ENCODE results near the gene EPHA8. TPM values are rescaled to one million over a fixed set of nuclear protein-coding genes. Genes with fewer than 3 reads are reported as not detected.

EPHA8 gene
- total and polyA plus RNA-seq, 2 of the 4 experiments (the other 2 are of a cell fraction) = not detected

GRCh38 chr1:22602060-22602740 lies 38.9 kb downstream of the EPHA8 start:
- WGBS, 2 experiments (ENCODE audit: extremely low coverage in 2 of 2, insufficient read length in 1 of 2) = 48% methylated on average over 5 of the region's 18 CpGs; no CpG with 5 or more reads in 1 of the 2 experiments
- Histone ChIP-seq H3K14ac (replicated peaks; ENCODE audit: low read depth, low read length) (no peak overlapping the region), H4K91ac (ENCODE audit: insufficient read depth, low read depth, low read length) (no peak overlapping the region), H3K4ac (ENCODE audit: low read depth, low read length) (no peak overlapping the region), H3K27me3 (ENCODE audit: control insufficient read depth, insufficient read depth, low read length) (peaks cover 57% of the 10 kb centered on the region), H3K9ac (ENCODE audit: low read depth, low read length) (no peak overlapping the region), H4K20me1 (ENCODE audit: insufficient read depth, low read length) (0 out of 2 replicates have a peak, but pooled peaks cover 3% of the 10 kb centered on the region), H4K5ac (ENCODE audit: low read depth, low read length) (no peak overlapping the region), H2BK15ac (ENCODE audit: low read depth, low read length) (no peak overlapping the region), H3K18ac (ENCODE audit: low read depth, low read length) (no peak overlapping the region), H4K8ac (ENCODE audit: low read depth in 2 of 2, low read length in 2 of 2) (no peak overlapping the region), H3K9me3 (ENCODE audit: control insufficient read depth, insufficient read depth, low read length) (no peaks in the 10 kb centered on the region), H3K9me1 (ENCODE audit: insufficient read depth, low read length) (no peaks in the 10 kb centered on the region), H3K36me3 (ENCODE audit: control insufficient read depth, insufficient read depth, low read length) (no peaks in the 10 kb centered on the region), H2BK20ac (ENCODE audit: low read depth, low read length) (no peak overlapping the region), H2AK9ac (replicated peaks; ENCODE audit: low read depth, low read length, poor library complexity) (no peak overlapping the region), H3K4me1 (ENCODE audit: control insufficient read depth, insufficient read depth, low read length) (no peaks in the 10 kb centered on the region), H3K27ac (ENCODE audit: insufficient read depth, low read length) (no peak overlapping the region), H3K4me2 (ENCODE audit: low read depth, low read length) (no peak overlapping the region), H2BK120ac (ENCODE audit: low read depth, low read length) (no peak overlapping the region), H2AK5ac (ENCODE audit: low read depth, low read length) (no peak overlapping the region), H3K23ac (ENCODE audit: low read depth, low read length) (no peak overlapping the region), H3K56ac (ENCODE audit: extremely low read depth, insufficient read depth, low read length) (no peak overlapping the region), H2BK5ac (ENCODE audit: low read depth, low read length, poor library complexity, severe bottlenecking) (no peak overlapping the region), H2AFZ (replicated peaks; ENCODE audit: low read length, poor library complexity) (no peak overlapping the region), H3K4me3 (ENCODE audit: insufficient read depth, low read depth, low read length) (no peak overlapping the region), H3K79me1 (ENCODE audit: low read depth in 1 of 2, low read length in 2 of 2) (no peaks in the 10 kb centered on the region)
- in situ Hi-C loops (cut with MboI; ENCODE audit: low sequenced_read_pairs) = no loop called here
- dilution Hi-C loops (cut with HindIII; ENCODE audit: low sequenced_read_pairs, unreplicated experiment) = no loop called here
- BruUV-seq (replicated peaks) = no TSS peak
- TF ChIP-seq FOS (IDR thresholded peaks at IDR 0.05; ENCODE audit: low read depth, low read length) (no peak), NFE2L2 (IDR thresholded peaks at IDR 0.05; ENCODE audit: low read depth, low read length) (no peak), RCOR1 (IDR thresholded peaks at IDR 0.05; ENCODE audit: insufficient replicate concordance, low read length) (no peak), CHD1 (IDR thresholded peaks at IDR 0.05; ENCODE audit: low read depth, low read length) (no peak), RAD21 (IDR thresholded peaks at IDR 0.05; ENCODE audit: low read length) (no peak), MAZ (IDR thresholded peaks at IDR 0.05; ENCODE audit: borderline replicate concordance, low read depth, low read length) (no peak), USF2 (IDR thresholded peaks at IDR 0.05; ENCODE audit: low read depth, low read length) (no peak), CEBPB (IDR thresholded peaks at IDR 0.05; ENCODE audit: low read depth, low read length) (no peak), MXI1 (IDR thresholded peaks at IDR 0.05; ENCODE audit: borderline replicate concordance, low read depth, low read length) (no peak), RFX5 (IDR thresholded peaks at IDR 0.05; ENCODE audit: low read depth, low read length) (no peak), SMC3 (IDR thresholded peaks at IDR 0.05; ENCODE audit: low read depth, low read length) (no peak), POLR2A (IDR thresholded peaks at IDR 0.05; ENCODE audit: low read depth, low read length) (no peak)
- TF ChIP-seq, protein P1, sequence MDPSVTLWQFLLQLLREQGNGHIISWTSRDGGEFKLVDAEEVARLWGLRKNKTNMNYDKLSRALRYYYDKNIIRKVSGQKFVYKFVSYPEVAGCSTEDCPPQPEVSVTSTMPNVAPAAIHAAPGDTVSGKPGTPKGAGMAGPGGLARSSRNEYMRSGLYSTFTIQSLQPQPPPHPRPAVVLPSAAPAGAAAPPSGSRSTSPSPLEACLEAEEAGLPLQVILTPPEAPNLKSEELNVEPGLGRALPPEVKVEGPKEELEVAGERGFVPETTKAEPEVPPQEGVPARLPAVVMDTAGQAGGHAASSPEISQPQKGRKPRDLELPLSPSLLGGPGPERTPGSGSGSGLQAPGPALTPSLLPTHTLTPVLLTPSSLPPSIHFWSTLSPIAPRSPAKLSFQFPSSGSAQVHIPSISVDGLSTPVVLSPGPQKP (IDR thresholded peaks at IDR 0.05; ENCODE audit: borderline replicate concordance, low read depth, low read length) = no peak
- ATAC-seq (ENCODE audit: low read depth) (no peak), DNase-seq (no peak)
- intact Hi-C loops (cut with micrococcal nuclease) = no loop called here
- CTCF ChIA-PET = no interaction called here
- POLR2A ChIA-PET (ENCODE audit: unreplicated experiment) = no interaction called here
